GM21619 (cell line): ENCODE measurements around the gene PRDM8.
"Not testable (repeated sequence)": the region's sequence is repeated elsewhere in the genome, so short reads cannot be mapped to it uniquely, and the experiment has no call there.

ENCODE experiments used
- ATAC-seq: cut with Tn5 transposase; IDR thresholded peaks from one replicate; pipeline ENCODE4 v1.9.1; 2021; ENCODE audit not compliant: unreplicated experiment

Gene PRDM8

GRCh38 chr4:80196922-80197573 is at the start of gene PRDM8:
Gene PRDM8 (plus strand): TSS chr4:80197503. CDS start chr4:80200081, 2,578 bp downstream.
- no peak for ATAC-seq

DNA sequence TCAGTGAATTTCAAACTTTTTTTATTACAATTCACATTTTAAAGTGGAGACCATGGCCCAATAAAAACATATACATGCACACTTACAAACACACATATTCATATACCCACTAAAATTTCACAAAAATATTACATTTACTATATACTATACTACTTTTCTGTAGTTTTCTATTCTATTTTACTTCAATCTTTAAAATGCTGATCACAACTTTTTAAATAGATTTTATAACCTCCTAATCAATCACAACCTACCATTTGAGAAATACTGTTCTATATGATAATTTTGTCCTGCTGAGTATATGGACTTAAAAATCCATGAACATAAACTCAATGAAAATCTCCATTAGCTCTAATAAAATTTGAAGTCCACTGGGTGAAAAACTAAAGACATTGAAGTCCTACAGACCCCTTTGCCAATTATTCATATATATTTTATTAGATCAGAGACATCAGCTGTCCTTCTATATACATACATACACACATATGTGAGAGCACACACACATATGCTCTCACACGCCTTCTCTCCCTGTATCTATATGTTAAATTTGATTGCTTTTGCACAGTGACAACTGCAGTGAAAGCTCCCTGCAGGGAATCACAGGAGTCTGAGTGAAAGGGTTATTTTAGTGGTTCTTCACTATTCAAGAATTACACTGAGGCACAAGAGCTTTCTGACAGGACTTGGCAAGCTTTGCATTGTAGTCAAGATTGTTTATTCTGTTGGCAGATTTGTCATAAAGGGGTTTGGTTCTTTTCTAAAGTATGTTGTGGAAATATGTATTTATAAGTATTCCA is 46.7 kb upstream of the PRDM8 start:
- ATAC-seq: no peak

- no peak for ATAC-seq
These were observed 45.3 kb upstream of the PRDM8 start for GRCh38 chr4:80151981-80152380.

- no peak for ATAC-seq
These were observed 43.3 kb upstream of the PRDM8 start for GRCh38 chr4:80153874-80154544.

GRCh38 chr4:80154545-80154933 is 42.8 kb upstream of the PRDM8 start:
- no peak for ATAC-seq

GRCh38 chr4:80155316-80155982 is 41.9 kb upstream of the PRDM8 start:
- ATAC-seq: no peak

GRCh38 chr4:80156410-80156809 is 40.9 kb upstream of the PRDM8 start:
- ATAC-seq: no peak

DNA sequence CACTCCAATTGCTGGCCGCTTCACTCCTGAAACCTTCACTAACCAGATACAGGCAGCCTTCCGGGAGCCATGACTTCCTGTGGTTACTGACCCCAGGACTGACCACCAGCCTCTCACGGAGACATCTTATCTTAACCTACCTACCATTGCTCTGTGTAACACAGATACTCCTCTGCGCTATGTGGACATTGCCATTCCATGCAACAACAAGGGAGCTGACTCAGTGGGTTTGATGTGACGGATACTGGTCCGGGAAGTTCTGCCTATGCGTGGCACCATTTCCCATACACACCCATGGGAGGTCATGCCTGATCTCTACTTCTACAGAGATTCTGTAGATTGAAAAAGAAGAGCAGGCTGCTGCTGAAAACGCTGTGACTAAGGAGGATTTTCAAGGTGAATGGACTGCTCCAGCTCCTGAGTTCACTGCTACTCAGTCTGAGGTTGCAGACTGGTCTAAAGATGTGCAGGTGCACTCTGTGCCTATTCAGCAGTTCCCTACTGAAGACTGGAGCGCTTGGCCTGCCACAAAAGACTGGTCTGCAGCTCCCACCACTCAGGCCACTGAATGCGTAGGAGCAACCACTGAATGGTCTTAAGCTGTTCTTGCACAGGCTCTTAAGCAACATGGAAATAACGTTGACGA is 35.8 kb upstream of the PRDM8 start:
- no peak for ATAC-seq

DNA sequence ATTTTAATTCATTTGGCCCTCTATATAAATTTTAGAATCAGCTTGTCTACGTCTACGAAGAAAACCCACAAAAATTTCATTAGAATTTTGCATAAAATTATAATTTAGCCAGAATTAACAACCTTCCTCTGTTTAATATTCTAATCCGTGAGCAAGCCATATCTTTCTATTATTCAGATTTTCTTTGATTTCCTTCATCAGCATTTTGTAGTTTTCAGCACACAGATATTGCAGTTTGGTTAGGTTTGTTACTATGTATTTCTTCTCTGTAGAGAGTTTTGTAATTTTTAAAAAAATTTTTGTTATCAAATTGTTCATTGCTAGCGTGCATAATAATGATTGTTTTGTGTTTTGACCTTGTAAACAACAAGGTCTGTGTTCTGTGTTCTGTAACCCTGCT is 34.9 kb upstream of the PRDM8 start:
- no peak for ATAC-seq

- no peak for ATAC-seq
These were observed 31.4 kb upstream of the PRDM8 start for GRCh38 chr4:80165855-80166254.

GRCh38 chr4:80171251-80171650 is 26.1 kb upstream of the PRDM8 start:
- no peak for ATAC-seq

DNA sequence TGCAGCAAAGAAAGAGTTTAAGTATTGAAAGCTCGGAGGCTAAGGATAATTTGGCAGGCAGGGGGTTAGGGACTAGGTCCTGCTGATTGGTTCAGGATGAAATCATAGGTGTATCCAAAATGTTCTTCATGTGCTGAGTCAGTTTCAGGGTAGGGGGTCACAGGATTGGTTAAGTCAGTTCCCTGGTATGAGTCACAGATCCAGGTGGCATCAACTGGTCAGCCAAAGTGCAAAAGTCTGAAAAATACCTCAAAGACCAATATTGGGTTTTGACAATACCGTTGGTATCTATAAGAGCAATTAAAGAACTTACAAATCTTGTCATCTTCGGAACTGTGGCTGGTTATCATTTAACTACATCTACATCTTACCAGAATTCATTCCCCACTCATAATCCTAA is 25.6 kb upstream of the PRDM8 start:
- ATAC-seq: peak; percentile 4

DNA sequence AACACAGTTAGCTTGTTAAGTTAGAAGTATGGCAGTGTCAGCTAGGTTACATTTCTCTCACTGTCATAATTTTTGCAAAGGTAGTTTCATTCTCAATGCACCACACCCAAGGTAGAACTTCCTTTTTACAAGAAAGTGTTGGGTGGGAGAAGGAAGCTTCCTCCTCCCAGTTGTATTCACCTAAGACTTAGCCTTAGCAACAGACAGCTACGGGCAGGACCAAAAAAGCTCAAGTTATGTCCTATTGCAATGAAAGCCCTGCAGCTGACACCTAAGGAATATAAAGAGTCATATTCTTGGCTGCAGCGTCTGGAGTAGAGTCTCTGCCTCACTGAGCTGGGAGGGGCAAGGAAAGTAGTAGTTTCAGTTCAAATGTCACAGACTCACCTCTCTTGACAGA is 25.1 kb upstream of the PRDM8 start:
- ATAC-seq: peak; percentile 47

DNA sequence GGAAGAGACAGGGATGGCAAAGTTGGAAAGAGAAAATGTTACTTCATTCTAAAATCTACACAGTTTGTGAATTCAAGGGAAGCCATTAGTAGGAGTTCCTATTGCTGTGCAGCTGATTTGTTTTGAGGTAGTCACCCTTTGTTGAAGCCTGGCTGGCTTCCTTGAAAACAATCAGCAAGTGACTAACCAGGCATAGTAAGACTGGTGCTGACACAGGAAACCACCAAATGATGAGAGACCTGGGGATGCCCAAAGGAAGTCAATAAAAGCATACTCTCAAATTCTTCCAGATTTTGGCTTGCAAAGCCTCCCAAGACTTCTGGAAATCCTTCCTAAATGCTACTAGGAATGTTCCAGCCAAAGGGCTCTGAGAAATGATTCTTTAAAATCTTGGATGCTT is 23.9 kb upstream of the PRDM8 start:
- ATAC-seq: peak; percentile 96

DNA sequence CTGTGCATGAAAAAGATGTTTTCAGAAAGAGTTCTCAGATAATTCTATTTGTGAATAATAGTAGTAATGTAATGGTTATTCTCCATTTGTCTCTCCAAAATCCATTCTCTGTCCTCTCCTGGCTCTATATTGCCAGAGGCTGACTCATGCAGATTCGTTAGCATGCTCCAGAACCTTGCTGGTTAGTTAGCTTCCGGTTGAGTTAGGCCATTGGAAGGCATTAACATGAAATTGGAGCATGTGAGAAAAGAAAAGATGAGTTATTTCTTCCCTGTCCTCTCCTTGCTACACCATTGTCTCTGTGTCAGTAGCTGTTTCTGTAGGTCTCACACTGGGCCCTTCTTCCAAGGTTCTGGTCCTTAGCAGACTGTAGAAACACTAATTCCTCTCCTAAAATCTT is 23.5 kb upstream of the PRDM8 start:
- ATAC-seq: no peak

DNA sequence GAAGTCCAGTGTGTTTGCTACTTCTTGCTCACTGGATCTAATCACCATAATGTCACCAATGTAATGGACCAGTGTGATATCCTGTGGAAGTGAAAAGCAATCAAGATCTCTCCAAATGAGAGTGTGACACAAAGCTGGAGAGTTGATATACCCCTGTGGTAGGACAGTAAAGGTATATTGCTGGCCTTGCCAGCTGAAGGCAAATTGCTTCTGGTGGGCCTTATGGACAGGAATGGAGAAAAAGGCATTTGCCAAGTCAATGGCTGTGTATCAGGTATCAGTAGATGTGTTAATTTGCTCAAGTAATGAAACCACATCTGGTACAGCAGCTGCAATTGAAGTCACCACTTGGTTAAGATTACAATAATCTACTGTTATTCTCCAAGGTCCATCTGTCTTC is 19.5 kb upstream of the PRDM8 start:
- ATAC-seq: not testable (repeated sequence)

GRCh38 chr4:80178964-80179363 is 18.3 kb upstream of the PRDM8 start:
- no peak for ATAC-seq

- ATAC-seq: no peak
These were observed 17.6 kb upstream of the PRDM8 start for GRCh38 chr4:80179637-80180161.

- ATAC-seq: no peak
These were observed 16.6 kb upstream of the PRDM8 start for GRCh38 chr4:80180743-80181142.

DNA sequence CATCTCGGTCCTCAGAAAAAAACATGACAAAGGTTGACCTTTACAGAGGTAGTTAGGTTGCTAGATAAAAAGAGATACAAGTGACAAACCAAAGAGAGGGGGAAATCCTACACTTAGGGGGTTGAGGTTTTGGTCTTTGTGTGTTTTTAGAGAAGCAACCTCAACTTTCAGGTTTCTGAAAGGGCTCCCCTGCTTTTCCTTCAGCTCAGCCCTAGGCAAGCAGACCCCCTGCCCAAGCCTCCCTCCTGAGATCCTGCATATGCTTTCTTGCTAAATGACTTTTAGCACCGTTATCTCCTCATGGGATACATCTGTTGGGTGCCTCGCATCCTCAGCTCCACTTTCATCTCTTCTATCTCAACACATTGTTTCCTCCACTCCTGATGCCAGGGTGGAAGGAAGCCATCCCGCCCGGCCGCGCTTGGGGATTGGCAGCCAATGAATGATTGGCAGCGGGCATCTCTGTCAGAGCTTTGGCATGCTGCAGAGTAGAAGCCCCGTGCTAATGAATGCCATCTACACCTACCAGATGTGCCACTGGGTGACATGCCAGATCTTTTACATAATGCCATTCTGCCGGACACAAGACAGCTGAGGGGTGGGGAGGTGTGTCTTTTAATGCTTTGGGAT is 15.0 kb upstream of the PRDM8 start:
- ATAC-seq: peak; percentile 27
